ENCODE results near the gene MINDY4. TPM values are rescaled to one million over a fixed set of nuclear protein-coding genes. Genes with fewer than 3 reads are reported as not detected.

Gene MINDY4
- total RNA-seq, 1 experiment from 2014 or later: 3.5 TPM

- DNase-seq (ENCODE audit: low spot score): no peak
These were observed 81.1 kb downstream of the MINDY4 start for GRCh38 chr7:30852308-30852684.

- no peak for DNase-seq (ENCODE audit: low spot score)
These were observed 81.6 kb downstream of the MINDY4 start for GRCh38 chr7:30852744-30853288.

- DNase-seq (ENCODE audit: low spot score): no peak
These were observed 82.4 kb downstream of the MINDY4 start for GRCh38 chr7:30853576-30853975.

GRCh38 chr7:30855936-30856335, 84.7 kb downstream of the MINDY4 start:
- DNase-seq (ENCODE audit: low spot score): no peak

- no peak for DNase-seq (ENCODE audit: low spot score)
These were observed 87.4 kb downstream of the MINDY4 start for GRCh38 chr7:30858576-30858975.

GRCh38 chr7:30859202-30859939, 88.2 kb downstream of the MINDY4 start:
- DNase-seq (ENCODE audit: low spot score): no peak

GRCh38 chr7:30859940-30860496, 88.8 kb downstream of the MINDY4 start:
- no peak for DNase-seq (ENCODE audit: low spot score)

- no peak for DNase-seq (ENCODE audit: low spot score)
These were observed 90.4 kb downstream of the MINDY4 start for GRCh38 chr7:30861612-30862011.

GRCh38 chr7:30862995-30863705, 91.9 kb downstream of the MINDY4 start:
- no peak for DNase-seq (ENCODE audit: low spot score)

GRCh38 chr7:30863706-30864035, 92.5 kb downstream of the MINDY4 start:
- DNase-seq (ENCODE audit: low spot score): no peak

GRCh38 chr7:30864101-30864500, 92.9 kb downstream of the MINDY4 start:
- DNase-seq (ENCODE audit: low spot score): no peak

- no peak for DNase-seq (ENCODE audit: low spot score)
These were observed 93.9 kb downstream of the MINDY4 start for GRCh38 chr7:30865076-30865475.

- DNase-seq (ENCODE audit: low spot score): no peak
These were observed 94.6 kb downstream of the MINDY4 start for GRCh38 chr7:30865821-30866220.

GRCh38 chr7:30866939-30867338, 95.7 kb downstream of the MINDY4 start:
- no peak for DNase-seq (ENCODE audit: low spot score)

- DNase-seq (ENCODE audit: low spot score): no peak
These were observed 96.3 kb downstream of the MINDY4 start for GRCh38 chr7:30867483-30867882.

- no peak for DNase-seq (ENCODE audit: low spot score)
These were observed 98.8 kb downstream of the MINDY4 start for GRCh38 chr7:30869794-30870611.

GRCh38 chr7:30870821-30871518, 99.8 kb downstream of the MINDY4 start:
- DNase-seq (ENCODE audit: low spot score): no peak

- no peak for DNase-seq (ENCODE audit: low spot score)
These were observed 100.4 kb downstream of the MINDY4 start for GRCh38 chr7:30871655-30872054.

- DNase-seq (ENCODE audit: low spot score): no peak
These were observed 102.0 kb downstream of the MINDY4 start for GRCh38 chr7:30873207-30873606.

GRCh38 chr7:30873656-30874055, 102.4 kb downstream of the MINDY4 start:
- no peak for DNase-seq (ENCODE audit: low spot score)

GRCh38 chr7:30874656-30875302, 103.6 kb downstream of the MINDY4 start:
- no peak for DNase-seq (ENCODE audit: low spot score)

All from HT-29 (cell line).